Hematopoietic multipotent progenitor cell treated with erythropoietin and hydrocortisone succinate and interleukin-3 and kit ligand, for 8 days (in vitro differentiated cells): ENCODE results near the gene MAPK12.

Source experiments
- DNase-seq: peaks from one replicate; pipeline ENCODE4 v3.0.0-alpha.2; 2015

The MAPK12 gene

GRCh38 chr22:50298937-50299784 lies 37.7 kb upstream of the MAPK12 start:
- no peak for DNase-seq

GRCh38 chr22:50298266-50298637 lies 36.8 kb upstream of the MAPK12 start:
- no peak for DNase-seq

GRCh38 chr22:50297510-50298265 lies 36.2 kb upstream of the MAPK12 start:
- no peak for DNase-seq

GRCh38 chr22:50296658-50297490 lies 35.4 kb upstream of the MAPK12 start:
- DNase-seq = no peak

GRCh38 chr22:50294319-50294656 lies 32.8 kb upstream of the MAPK12 start:
- no peak for DNase-seq

GRCh38 chr22:50293441-50294318 lies 32.2 kb upstream of the MAPK12 start:
- no peak for DNase-seq

- no peak for DNase-seq
Observed at GRCh38 chr22:50292643-50293440, 31.4 kb upstream of the MAPK12 start.

GRCh38 chr22:50289942-50290630 lies 28.6 kb upstream of the MAPK12 start:
- DNase-seq = no peak

- no peak for DNase-seq
Observed at GRCh38 chr22:50289151-50289941, 27.9 kb upstream of the MAPK12 start.

- no peak for DNase-seq
Observed at GRCh38 chr22:50287731-50288130, 26.2 kb upstream of the MAPK12 start.

GRCh38 chr22:50286701-50287318 lies 25.3 kb upstream of the MAPK12 start:
- DNase-seq = no peak

- DNase-seq = no peak
Observed at GRCh38 chr22:50286275-50286674, 24.8 kb upstream of the MAPK12 start.

GRCh38 chr22:50285568-50286229 lies 24.2 kb upstream of the MAPK12 start:
- DNase-seq = no peak

GRCh38 chr22:50284479-50284878 lies 23.0 kb upstream of the MAPK12 start:
- no peak for DNase-seq

GRCh38 chr22:50283821-50284220 lies 22.3 kb upstream of the MAPK12 start:
- no peak for DNase-seq

GRCh38 chr22:50282361-50283155 lies 21.1 kb upstream of the MAPK12 start:
- no peak for DNase-seq

- DNase-seq = no peak
Observed at GRCh38 chr22:50281957-50282356, 20.5 kb upstream of the MAPK12 start.

- no peak for DNase-seq
Observed at GRCh38 chr22:50281384-50281760, 19.9 kb upstream of the MAPK12 start.
